ENCODE data around the gene CCDC88C. TPM values are rescaled to one million over a fixed set of nuclear protein-coding genes. Genes with fewer than 3 reads are reported as not detected.

CCDC88C gene
- total and polyA plus RNA-seq, 9 donors: 2.0 to 17.7 (median 3.9) TPM

DNA sequence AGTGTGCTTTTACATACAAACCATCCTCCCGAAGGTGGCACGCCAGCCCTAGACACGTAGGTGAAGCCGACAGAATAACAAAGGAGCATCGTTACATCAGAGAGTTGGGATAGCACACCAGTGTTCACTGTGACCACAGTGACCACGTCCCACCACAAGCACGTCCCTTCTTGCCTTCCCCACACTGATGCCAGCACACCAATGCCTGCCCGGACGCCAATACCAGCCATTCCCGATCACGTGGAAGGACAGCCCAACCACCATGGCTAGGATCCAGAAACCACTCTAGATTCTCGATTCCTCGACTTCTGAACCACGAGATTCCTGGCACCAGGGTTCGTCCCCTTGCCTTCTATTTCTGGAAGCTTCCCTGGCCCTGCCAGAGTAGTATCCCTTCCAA lies 125.1 kb downstream of the CCDC88C start:
- WGBS, 3 donors: 86 to 89% (median 89%) methylated on average over 15 of the region's 15 CpGs
- Histone ChIP-seq H3K9me3 (no peaks in the 10 kb centered on the region), H3K27ac (no peak overlapping the region), H3K4me1 (ENCODE audit: insufficient read depth) (no peaks in the 10 kb centered on the region), H3K4me3 (no peak overlapping the region), H3K36me3 (no peaks in the 10 kb centered on the region), H3K27me3 (no peaks in the 10 kb centered on the region)
- intact Hi-C loops (cut with DNase I): no loop called here
- no peak for TF ChIP-seq POLR2A (IDR thresholded peaks at IDR 0.05)
- no peak for TF ChIP-seq EP300 (IDR thresholded peaks at IDR 0.05)
- no peak for TF ChIP-seq CTCF (IDR thresholded peaks at IDR 0.05)
- no peak for DNase-seq

- no peak for DNase-seq
- no peaks in the 10 kb centered on the region for H3K36me3 ChIP-seq
- 90 to 95% (median 90%) methylated on average over 21 of the region's 21 CpGs for WGBS, 3 donors
- no peaks in the 10 kb centered on the region for H3K4me1 ChIP-seq (ENCODE audit: insufficient read depth)
- H3K27me3 ChIP-seq: no peaks in the 10 kb centered on the region
- H3K4me3 ChIP-seq: no peak overlapping the region
- intact Hi-C loops (cut with DNase I): no loop called here
- H3K9me3 ChIP-seq: no peaks in the 10 kb centered on the region
- TF ChIP-seq POLR2A (IDR thresholded peaks at IDR 0.05): no peak
- TF ChIP-seq CTCF (IDR thresholded peaks at IDR 0.05): no peak
- no peak for TF ChIP-seq EP300 (IDR thresholded peaks at IDR 0.05)
- no peak overlapping the region for H3K27ac ChIP-seq
Observed at GRCh38 chr14:91291786-91292405, 125.7 kb downstream of the CCDC88C start.

GRCh38 chr14:91290986-91291385 lies 126.6 kb downstream of the CCDC88C start:
- Histone ChIP-seq H3K27ac (no peak overlapping the region), H3K27me3 (no peaks in the 10 kb centered on the region), H3K4me1 (ENCODE audit: insufficient read depth) (no peaks in the 10 kb centered on the region), H3K4me3 (no peak overlapping the region), H3K9me3 (no peaks in the 10 kb centered on the region), H3K36me3 (no peaks in the 10 kb centered on the region)
- no peak for TF ChIP-seq POLR2A (IDR thresholded peaks at IDR 0.05)
- TF ChIP-seq EP300 (IDR thresholded peaks at IDR 0.05): no peak
- TF ChIP-seq CTCF (IDR thresholded peaks at IDR 0.05): no peak
- intact Hi-C loops (cut with DNase I): no loop called here
- 89 to 95% (median 91%) methylated on average over 10 of the region's 10 CpGs for WGBS, 3 donors
- DNase-seq: no peak

- Histone ChIP-seq H3K27ac (no peak overlapping the region), H3K9me3 (no peaks in the 10 kb centered on the region), H3K4me1 (ENCODE audit: insufficient read depth) (no peaks in the 10 kb centered on the region), H3K4me3 (no peak overlapping the region), H3K36me3 (no peaks in the 10 kb centered on the region), H3K27me3 (no peaks in the 10 kb centered on the region)
- no peak for DNase-seq
- 85 to 92% (median 87%) methylated on average over 4 of the region's 4 CpGs for WGBS, 3 donors
- intact Hi-C loops (cut with DNase I): loop anchor here (5.0 to 10.0 kb wide), 5 partner anchors 97 to 985 kb away; no protein-coding TSS in a partner anchor
- no peak for TF ChIP-seq CTCF (IDR thresholded peaks at IDR 0.05)
- no peak for TF ChIP-seq EP300 (IDR thresholded peaks at IDR 0.05)
- TF ChIP-seq POLR2A (IDR thresholded peaks at IDR 0.05): no peak
Observed at GRCh38 chr14:91289464-91289863, 128.2 kb downstream of the CCDC88C start.
